HepG2 (cell line): ENCODE data around the gene SNX7. TPM values are rescaled to one million over a fixed set of nuclear protein-coding genes. Genes with fewer than 3 reads are reported as not detected.

Experiments
- ATAC-seq: fragments of 200-7000 bp; cut with Tn5 transposase; 3 replicates; pipeline ENCODE4 v1.9.1; 2020; ENCODE audit warnings: mild to moderate bottlenecking, moderate library complexity
- BruUV-seq: library from RNA; stranded (reverse); fragments of 400-500 nt; replicated peaks from 2 replicates; lab custom pipeline; 2021; lab: Mats Ljungman, UMichigan
- CTCF ChIA-PET: fragments of 300-600 bp; formaldehyde crosslinking; extraction: SDS; loops from one replicate; lab custom pipeline; 2021; ENCODE audit warnings: low total read pairs, inconsistent platforms, low intra/inter-chr PET ratio; lab: Yijun Ruan, JAX
- POLR2A ChIA-PET: fragments of 350-600 bp; sonication (Branson Sonifier 250); formaldehyde crosslinking; loops from one replicate; lab custom pipeline; 2020; ENCODE audit warnings: antibody characterized with exemption, inconsistent platforms; lab: Yijun Ruan, JAX
- DNase-seq: peaks from one replicate; pipeline ENCODE4 v3.0.0-alpha.2; 2015; ENCODE audit warnings: low spot score
- FAIRE-seq: peaks from 3 replicates; lab custom pipeline; 2011; peaks lifted over from hg19 to GRCh38; lab: Jason Lieb, UNC
- H2AFZ ChIP-seq: one replicate; pipeline ENCODE4 v1.6.1; 2011; ENCODE audit warnings: low read length, inconsistent platforms
- H3K27ac ChIP-seq: fragments of 300-600 bp; 3 replicates; pipeline ENCODE4 v1.8.0; 2011; ENCODE audit warnings: mixed run types, mild to moderate bottlenecking, mixed read lengths, low read length, inconsistent platforms; ENCODE audit not compliant: insufficient read depth; ENCODE audit errors: extremely low read length
- H3K27me3 ChIP-seq, 2 experiments: fragments of 200-600 bp in 1 of 2; 2 replicates in 1 of 2; 3 replicates in 1 of 2; pipeline versions ENCODE4 v1.6.0 to v1.8.0; 2011; ENCODE audit warnings: low read length in 2 of 2, mild to moderate bottlenecking in 2 of 2, moderate library complexity in 2 of 2, inconsistent platforms in 1 of 2; ENCODE audit not compliant: insufficient read depth in 2 of 2, control insufficient read depth in 1 of 2
- H3K36me3 ChIP-seq, 2 experiments: fragments of 200-600 bp in 1 of 2; replicated peaks in 1 of 2; 2 replicates in 1 of 2; 3 replicates in 1 of 2; pipeline versions ENCODE4 v1.5.1 to v1.8.0; 2011; ENCODE audit warnings: low read length in 2 of 2, inconsistent platforms in 1 of 2; ENCODE audit not compliant: insufficient read depth in 2 of 2, control insufficient read depth in 1 of 2
- H3K4me1 ChIP-seq: 2 replicates; pipeline ENCODE4 v1.5.1; 2012; ENCODE audit warnings: low read length, inconsistent platforms; ENCODE audit not compliant: insufficient read depth
- H3K4me2 ChIP-seq: 2 replicates; pipeline ENCODE4 v1.6.0; 2011; ENCODE audit warnings: low read depth, low read length, inconsistent platforms
- H3K4me3 ChIP-seq, 3 experiments: fragments of 200-600 bp in 1 of 3; sonication (generic), shearing (Covaris generic) in 1 of 3; replicated peaks in 1 of 3; 2 replicates each; pipeline ENCODE4 v1.5.1; 2011 to 2016; ENCODE audit warnings: low read length in 3 of 3, inconsistent platforms in 2 of 3, low read depth in 2 of 3, mild to moderate bottlenecking in 2 of 3, control low read depth in 1 of 3, mixed read lengths in 1 of 3; ENCODE audit not compliant: insufficient read depth in 1 of 3
- H3K79me2 ChIP-seq: one replicate; pipeline ENCODE4 v1.6.1; 2011; ENCODE audit warnings: low read length, inconsistent platforms; ENCODE audit not compliant: insufficient read depth
- H3K9ac ChIP-seq: 2 replicates; pipeline ENCODE4 v1.6.0; 2011; ENCODE audit warnings: mild to moderate bottlenecking, low read depth, low read length, inconsistent platforms; ENCODE audit not compliant: insufficient read depth
- H3K9me3 ChIP-seq: 2 replicates; pipeline ENCODE4 v1.5.1; 2012; ENCODE audit warnings: mild to moderate bottlenecking, low read length
- H4K20me1 ChIP-seq: 2 replicates; pipeline ENCODE4 v1.6.0; 2011; ENCODE audit warnings: inconsistent platforms, mild to moderate bottlenecking, low read length, moderate library complexity; ENCODE audit not compliant: insufficient read depth
- ETV6 ChIP-seq: sonication (generic); formaldehyde crosslinking; conservative IDR thresholded peaks from 2 replicates; pipeline ENCODE4 v1.4.0; 2020; ENCODE audit warnings: missing genetic modification reagents
- FOXA1 ChIP-seq, 2 experiments: fragments of 450-650 bp in 1 of 2; sonication (generic) in 1 of 2; formaldehyde crosslinking in 1 of 2; IDR thresholded peaks; 2 replicates each; pipeline versions ENCODE4 v1.4.0 to v1.6.1; 2016 to 2020; ENCODE audit warnings: missing genetic modification reagents in 1 of 2
- HMG20A ChIP-seq: IDR thresholded peaks from 2 replicates; pipeline ENCODE4 v1.6.1; 2016; ENCODE audit warnings: borderline replicate concordance
- KAT2B ChIP-seq: fragments of 150-350 bp; IDR thresholded peaks from 2 replicates; pipeline ENCODE4 v1.6.1; 2014; ENCODE audit warnings: low read depth, low read length, borderline replicate concordance
- KLF12 ChIP-seq: sonication (generic); formaldehyde crosslinking; IDR thresholded peaks from 2 replicates; pipeline ENCODE4 v1.4.0; 2020; ENCODE audit warnings: missing genetic modification reagents, borderline replicate concordance
- SIN3B ChIP-seq: fragments of 150-350 bp; IDR thresholded peaks from 2 replicates; pipeline ENCODE4 v1.6.1; 2014; ENCODE audit warnings: low read length
- SMYD3 ChIP-seq: sonication (generic); formaldehyde crosslinking; IDR thresholded peaks from 2 replicates; pipeline ENCODE4 v1.8.1; 2023; ENCODE audit warnings: mild to moderate bottlenecking, missing genetic modification reagents
- SRSF4 ChIP-seq: fragments of 200-400 bp; formaldehyde crosslinking; IDR thresholded peaks from one replicate; pipeline ENCODE4 v1.6.1; 2018; ENCODE audit warnings: mild to moderate bottlenecking, low read depth, low read length, moderate library complexity; ENCODE audit not compliant: poor library complexity, severe bottlenecking
- ZNF12 ChIP-seq: sonication (generic); formaldehyde crosslinking; IDR thresholded peaks from 2 replicates; pipeline ENCODE4 v1.5.0; 2020; ENCODE audit warnings: missing genetic modification reagents
- ZNF20 ChIP-seq: sonication (generic); formaldehyde crosslinking; IDR thresholded peaks from 2 replicates; pipeline ENCODE4 v1.4.0; 2020; ENCODE audit warnings: mild to moderate bottlenecking, moderate library complexity, missing genetic modification reagents
- ZNF350 ChIP-seq: sonication (generic); formaldehyde crosslinking; IDR thresholded peaks from 2 replicates; pipeline ENCODE4 v1.4.0; 2020; ENCODE audit warnings: mild to moderate bottlenecking, low read depth, missing genetic modification reagents, borderline replicate concordance
- ZNF619 ChIP-seq: sonication (generic); formaldehyde crosslinking; IDR thresholded peaks from 2 replicates; pipeline ENCODE4 v1.4.0; 2020; ENCODE audit warnings: mild to moderate bottlenecking, missing genetic modification reagents
- ZNF780A ChIP-seq: sonication (generic); formaldehyde crosslinking; IDR thresholded peaks from 2 replicates; pipeline ENCODE4 v1.8.0; 2022; ENCODE audit warnings: mild to moderate bottlenecking, missing genetic modification reagents, moderate library complexity
- ZNF83 ChIP-seq: sonication (generic); formaldehyde crosslinking; IDR thresholded peaks from 2 replicates; pipeline ENCODE4 v1.4.0; 2020; ENCODE audit warnings: missing genetic modification reagents, mild to moderate bottlenecking, borderline replicate concordance
- in situ Hi-C: cut with HindIII; loops from 2 replicates; pipeline ENCODE4 v1.10.0; 2017; ENCODE audit warnings: low pct_unique_long_range_greater_than_20kb; ENCODE audit not compliant: extremely low pct_ligation_motif_present
- intact Hi-C: fragments of 100-400 bp; cut with micrococcal nuclease; formaldehyde crosslinking; loops from one replicate; pipeline ENCODE4 v1.10.0; 2022; ENCODE audit not compliant: unreplicated experiment
- polyA plus RNA-seq, 8 experiments: library from polyadenylated mRNA; depleted of rRNA in 3 of 8; stranded (reverse) in 7 of 8; unstranded in 1 of 8; fragments of >200 nt; fragmentation: Illumina TruSeq in 4 of 8; extraction: Trizol in 4 of 8; gene quantifications; 2 replicates each; pipeline versions ENCODE4 v1.2.1 to v1.2.3, GENCODE V29; 2011 to 2016; ENCODE audit warnings: low read depth in 4 of 8, missing spikeins in 1 of 8, mixed read lengths in 1 of 8; ENCODE audit not compliant: insufficient read depth in 1 of 8
- total RNA-seq, 5 experiments: library from RNA; depleted of rRNA; stranded (reverse); fragments of >200 nt; fragmentation: Illumina TruSeq; extraction: Trizol; gene quantifications; 2 replicates each; pipeline ENCODE4 v1.2.3, GENCODE V29; 2016; ENCODE audit warnings: low read depth in 1 of 5
- TF ChIP-seq, protein P1 (sequence below): sonication (generic); formaldehyde crosslinking; IDR thresholded peaks from 2 replicates; pipeline ENCODE4 v1.5.0; 2020; ENCODE audit warnings: missing genetic modification reagents, mild to moderate bottlenecking, borderline replicate concordance
- TF ChIP-seq, protein P2 (sequence below): sonication (generic); formaldehyde crosslinking; IDR thresholded peaks from 2 replicates; pipeline ENCODE4 v1.5.0; 2020; ENCODE audit warnings: mild to moderate bottlenecking, missing genetic modification reagents
- TF ChIP-seq, protein P3 (sequence below): sonication (generic); formaldehyde crosslinking; IDR thresholded peaks from 2 replicates; pipeline ENCODE4 v1.5.0; 2020; ENCODE audit warnings: mild to moderate bottlenecking, missing genetic modification reagents, borderline replicate concordance

Gene SNX7
- total and polyA plus RNA-seq, 2 of the 13 experiments (the other 11 are each of a cell fraction or from before 2014, with no cell fraction given), result 14.3 to 33.5 TPM

DNA sequence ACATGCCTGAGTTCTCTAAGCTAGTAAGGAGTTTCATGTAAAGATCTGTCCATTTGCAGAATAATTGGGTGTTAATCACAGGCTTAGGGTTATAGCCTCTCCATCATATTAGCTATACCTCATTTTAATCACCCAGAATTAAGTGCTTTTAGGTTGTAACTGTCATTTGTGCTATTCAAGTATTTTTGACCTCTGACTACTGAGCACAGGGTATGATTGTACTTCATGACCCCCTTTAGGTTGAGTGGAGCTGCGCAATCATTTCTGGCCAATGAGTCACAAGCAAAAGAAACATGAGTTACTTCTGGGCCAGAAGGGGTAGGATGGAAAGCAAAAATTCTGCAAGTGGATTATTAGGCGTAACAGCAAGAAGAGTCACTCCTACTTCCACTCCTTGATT, 8.4 kb upstream of the SNX7 start (continued):
- TF ChIP-seq ZNF350 (CRISPR knock-in tag), result no peak
- TF ChIP-seq, protein P1, sequence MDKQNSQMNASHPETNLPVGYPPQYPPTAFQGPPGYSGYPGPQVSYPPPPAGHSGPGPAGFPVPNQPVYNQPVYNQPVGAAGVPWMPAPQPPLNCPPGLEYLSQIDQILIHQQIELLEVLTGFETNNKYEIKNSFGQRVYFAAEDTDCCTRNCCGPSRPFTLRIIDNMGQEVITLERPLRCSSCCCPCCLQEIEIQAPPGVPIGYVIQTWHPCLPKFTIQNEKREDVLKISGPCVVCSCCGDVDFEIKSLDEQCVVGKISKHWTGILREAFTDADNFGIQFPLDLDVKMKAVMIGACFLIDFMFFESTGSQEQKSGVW (CRISPR knock-in tag), result no peak
- no peak for TF ChIP-seq HMG20A (CRISPR knock-in tag)
- TF ChIP-seq KAT2B, result no peak
- TF ChIP-seq SMYD3 (CRISPR knock-in tag), result no peak
- TF ChIP-seq ZNF20 (CRISPR knock-in tag), result no peak
- TF ChIP-seq, protein P2, sequence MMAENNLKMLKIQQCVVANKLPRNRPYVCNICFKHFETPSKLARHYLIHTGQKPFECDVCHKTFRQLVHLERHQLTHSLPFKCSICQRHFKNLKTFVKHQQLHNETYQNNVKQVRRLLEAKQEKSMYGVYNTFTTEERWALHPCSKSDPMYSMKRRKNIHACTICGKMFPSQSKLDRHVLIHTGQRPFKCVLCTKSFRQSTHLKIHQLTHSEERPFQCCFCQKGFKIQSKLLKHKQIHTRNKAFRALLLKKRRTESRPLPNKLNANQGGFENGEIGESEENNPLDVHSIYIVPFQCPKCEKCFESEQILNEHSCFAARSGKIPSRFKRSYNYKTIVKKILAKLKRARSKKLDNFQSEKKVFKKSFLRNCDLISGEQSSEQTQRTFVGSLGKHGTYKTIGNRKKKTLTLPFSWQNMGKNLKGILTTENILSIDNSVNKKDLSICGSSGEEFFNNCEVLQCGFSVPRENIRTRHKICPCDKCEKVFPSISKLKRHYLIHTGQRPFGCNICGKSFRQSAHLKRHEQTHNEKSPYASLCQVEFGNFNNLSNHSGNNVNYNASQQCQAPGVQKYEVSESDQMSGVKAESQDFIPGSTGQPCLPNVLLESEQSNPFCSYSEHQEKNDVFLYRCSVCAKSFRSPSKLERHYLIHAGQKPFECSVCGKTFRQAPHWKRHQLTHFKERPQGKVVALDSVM (CRISPR knock-in tag), result no peak

DNA sequence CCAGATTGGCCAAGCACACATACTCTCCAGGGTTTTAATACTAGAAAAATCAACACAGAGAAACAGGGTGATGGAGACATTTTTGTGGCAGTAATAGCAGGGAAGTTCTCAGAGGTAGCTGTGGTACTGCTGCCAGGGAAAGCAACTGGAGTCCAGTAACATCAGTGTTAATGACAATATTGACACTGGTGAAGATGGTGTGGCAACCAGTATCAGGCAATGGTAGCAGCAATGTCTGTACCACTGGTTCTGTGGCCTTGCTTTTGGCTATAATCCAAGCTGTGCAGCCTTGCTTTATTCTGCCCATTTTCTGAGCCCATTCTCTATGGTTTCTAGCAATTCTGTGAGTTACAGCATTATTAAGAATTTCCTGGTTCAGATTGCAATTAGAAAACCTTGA, 1.6 kb upstream of the SNX7 start:
- no peaks in the 10 kb centered on the region for H3K9me3 ChIP-seq
- ChIA-PET CTCF (no interaction called here), POLR2A (no interaction called here)
- ATAC-seq (no peak), DNase-seq (peak; percentile 12), FAIRE-seq (no peak)
- H3K27me3 ChIP-seq, result no peaks in the 10 kb centered on the region
- H3K4me2 ChIP-seq, result no peak overlapping the region
- H3K4me3 ChIP-seq, result no peak overlapping the region
- no peaks in the 10 kb centered on the region for H3K36me3 ChIP-seq
- no TSS peak for BruUV-seq
- no peak overlapping the region for H3K27ac ChIP-seq
- in situ Hi-C loops, result no loop called here
- H3K9ac ChIP-seq, result no peak overlapping the region
- peaks cover 36% of the 10 kb centered on the region for H3K4me1 ChIP-seq
- H2AFZ ChIP-seq, result no peak overlapping the region
- intact Hi-C loops, result loop anchor here (5.0 to 10.0 kb wide), 2 partner anchors 37 to 105 kb away; no protein-coding TSS in a partner anchor
- H4K20me1 ChIP-seq, result no peaks in the 10 kb centered on the region
- peaks cover 18% of the 10 kb centered on the region for H3K79me2 ChIP-seq
- TF ChIP-seq ZNF12 (CRISPR knock-in tag) (peak; percentile 50; the same call in 1 of the 2 replicates), SIN3B (no peak), ZNF83 (CRISPR knock-in tag) (no peak), KLF12 (no peak), ZNF780A (no peak), SRSF4 (no peak), ZNF350 (CRISPR knock-in tag) (no peak), ZNF619 (no peak), ETV6 (CRISPR knock-in tag) (no peak), FOXA1 (IDR thresholded peaks at IDR 0.05) (no peak), FOXA1 (CRISPR knock-in tag; IDR thresholded peaks at IDR 0.05) (0 out of 2 replicates have a peak, but pooled peaks have one; percentile 8)
- TF ChIP-seq, protein P3, sequence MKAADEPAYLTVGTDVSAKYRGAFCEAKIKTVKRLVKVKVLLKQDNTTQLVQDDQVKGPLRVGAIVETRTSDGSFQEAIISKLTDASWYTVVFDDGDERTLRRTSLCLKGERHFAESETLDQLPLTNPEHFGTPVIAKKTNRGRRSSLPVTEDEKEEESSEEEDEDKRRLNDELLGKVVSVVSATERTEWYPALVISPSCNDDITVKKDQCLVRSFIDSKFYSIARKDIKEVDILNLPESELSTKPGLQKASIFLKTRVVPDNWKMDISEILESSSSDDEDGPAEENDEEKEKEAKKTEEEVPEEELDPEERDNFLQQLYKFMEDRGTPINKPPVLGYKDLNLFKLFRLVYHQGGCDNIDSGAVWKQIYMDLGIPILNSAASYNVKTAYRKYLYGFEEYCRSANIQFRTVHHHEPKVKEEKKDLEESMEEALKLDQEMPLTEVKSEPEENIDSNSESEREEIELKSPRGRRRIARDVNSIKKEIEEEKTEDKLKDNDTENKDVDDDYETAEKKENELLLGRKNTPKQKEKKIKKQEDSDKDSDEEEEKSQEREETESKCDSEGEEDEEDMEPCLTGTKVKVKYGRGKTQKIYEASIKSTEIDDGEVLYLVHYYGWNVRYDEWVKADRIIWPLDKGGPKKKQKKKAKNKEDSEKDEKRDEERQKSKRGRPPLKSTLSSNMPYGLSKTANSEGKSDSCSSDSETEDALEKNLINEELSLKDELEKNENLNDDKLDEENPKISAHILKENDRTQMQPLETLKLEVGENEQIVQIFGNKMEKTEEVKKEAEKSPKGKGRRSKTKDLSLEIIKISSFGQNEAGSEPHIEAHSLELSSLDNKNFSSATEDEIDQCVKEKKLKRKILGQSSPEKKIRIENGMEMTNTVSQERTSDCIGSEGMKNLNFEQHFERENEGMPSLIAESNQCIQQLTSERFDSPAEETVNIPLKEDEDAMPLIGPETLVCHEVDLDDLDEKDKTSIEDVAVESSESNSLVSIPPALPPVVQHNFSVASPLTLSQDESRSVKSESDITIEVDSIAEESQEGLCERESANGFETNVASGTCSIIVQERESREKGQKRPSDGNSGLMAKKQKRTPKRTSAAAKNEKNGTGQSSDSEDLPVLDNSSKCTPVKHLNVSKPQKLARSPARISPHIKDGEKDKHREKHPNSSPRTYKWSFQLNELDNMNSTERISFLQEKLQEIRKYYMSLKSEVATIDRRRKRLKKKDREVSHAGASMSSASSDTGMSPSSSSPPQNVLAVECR (CRISPR knock-in tag), result no peak
